GM15510 (cell line): ENCODE data around the gene MAX.

Experiments
- POLR2A ChIP-seq: IDR thresholded peaks from 3 replicates; pipeline ENCODE4 v1.6.1; 2011; ENCODE audit warnings: borderline replicate concordance; ENCODE audit not compliant: insufficient read length; ENCODE audit errors: extremely low read depth

MAX gene

GRCh38 chr14:65102441-65103149 is at the start of gene MAX:
Gene MAX, minus strand, starts transcription at chr14:65102517. Its CDS starts 178 bp downstream, at chr14:65102339.
- peak; percentile 68 for TF ChIP-seq POLR2A

DNA sequence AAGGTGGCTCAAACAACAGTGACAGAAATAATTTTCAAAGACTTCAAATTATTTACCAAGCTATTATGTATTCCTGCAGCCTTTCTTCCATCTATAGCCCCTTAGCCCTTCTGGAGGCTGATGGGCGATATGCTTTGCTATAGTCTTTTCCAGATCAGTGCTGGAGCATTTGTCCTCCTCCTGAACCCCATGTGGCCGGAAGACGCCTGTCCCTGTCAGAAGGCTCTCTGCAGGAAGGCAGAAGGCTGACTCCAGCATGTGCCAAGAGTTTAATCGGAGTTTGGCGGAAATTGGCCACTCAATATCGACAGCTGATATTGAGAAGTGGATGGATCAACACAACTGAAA is 49.3 kb upstream of the MAX start:
- no peak for TF ChIP-seq POLR2A

DNA sequence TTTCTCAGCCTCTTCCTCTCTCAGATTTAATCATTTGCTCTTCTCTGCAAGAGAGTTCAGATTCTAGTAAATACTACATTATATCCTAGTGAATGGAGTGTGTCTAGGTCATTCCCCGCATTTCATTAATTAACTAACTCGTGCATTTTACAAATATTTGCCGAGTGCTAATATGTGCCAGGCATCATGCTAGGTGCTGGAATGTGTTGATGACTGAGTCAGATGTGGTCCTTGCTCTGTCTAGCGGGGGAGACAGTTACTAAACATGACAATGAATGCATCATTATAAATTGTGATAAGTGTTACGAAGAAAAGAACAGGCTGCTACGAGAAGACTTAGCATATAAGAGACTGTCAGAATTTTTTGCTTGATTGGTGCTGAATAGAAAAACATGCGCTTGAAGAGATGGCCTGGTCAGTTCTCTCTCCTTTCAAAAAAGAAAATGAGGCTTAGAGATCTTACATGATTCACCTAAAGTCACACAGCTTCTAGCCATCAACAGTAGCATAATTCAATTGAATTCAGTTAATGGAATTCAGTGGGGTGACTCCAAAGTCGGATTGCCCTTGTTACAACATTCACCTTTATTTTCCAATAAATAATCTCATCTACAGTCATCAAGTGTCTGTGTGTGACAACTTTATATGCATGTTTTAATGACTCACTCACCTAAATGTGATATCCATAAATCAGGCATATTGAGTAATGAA is 48.7 kb upstream of the MAX start:
- no peak for TF ChIP-seq POLR2A

- no peak for TF ChIP-seq POLR2A
Measured at GRCh38 chr14:65149116-65149515, 46.8 kb upstream of the MAX start.

DNA sequence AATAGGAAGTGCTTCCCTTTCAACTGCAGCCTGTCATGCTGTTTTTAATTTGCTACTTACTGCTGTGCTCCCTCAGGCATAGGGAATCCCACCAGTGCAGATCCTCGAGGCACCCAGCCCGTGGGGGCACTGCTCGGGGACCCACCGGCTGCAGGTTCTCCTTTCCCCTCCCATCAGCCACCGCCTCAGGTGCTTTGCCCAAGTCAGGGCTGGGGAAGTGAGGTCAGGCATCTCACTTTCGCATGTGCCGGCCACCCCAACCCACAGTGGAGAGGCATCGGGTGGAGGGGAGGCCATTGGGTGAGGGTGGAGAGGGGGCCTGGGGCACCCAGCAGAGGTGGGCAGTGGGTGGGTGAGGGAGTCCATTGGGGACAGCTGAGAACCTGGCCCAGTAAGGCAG is 41.9 kb upstream of the MAX start:
- TF ChIP-seq POLR2A = no peak

GRCh38 chr14:65142914-65143625 is 40.8 kb upstream of the MAX start:
- TF ChIP-seq POLR2A = no peak

- TF ChIP-seq POLR2A = no peak
Measured at GRCh38 chr14:65142429-65142828, 40.1 kb upstream of the MAX start.

DNA sequence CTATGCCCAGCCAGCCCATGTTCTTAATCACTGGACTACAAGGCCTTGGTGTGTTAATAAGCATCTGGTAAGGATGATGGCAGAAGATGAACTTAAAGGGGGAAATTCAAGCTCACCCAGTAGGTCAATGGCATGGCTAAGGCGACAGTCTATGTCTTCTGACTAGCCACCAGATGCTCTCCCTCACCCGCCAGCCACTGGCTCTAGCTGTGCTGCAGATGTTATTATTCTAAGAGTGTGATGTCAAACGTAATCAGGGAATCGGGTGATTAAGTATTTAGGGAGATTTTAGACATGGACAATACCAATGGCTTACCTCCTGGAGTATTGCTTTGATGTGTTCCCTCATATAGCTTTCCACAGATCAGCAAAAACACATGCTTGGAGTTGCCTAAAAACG is 39.2 kb upstream of the MAX start:
- TF ChIP-seq POLR2A = no peak

- no peak for TF ChIP-seq POLR2A
Measured at GRCh38 chr14:65137648-65138307, 35.5 kb upstream of the MAX start.

- no peak for TF ChIP-seq POLR2A
Measured at GRCh38 chr14:65134651-65135579, 32.6 kb upstream of the MAX start.

DNA sequence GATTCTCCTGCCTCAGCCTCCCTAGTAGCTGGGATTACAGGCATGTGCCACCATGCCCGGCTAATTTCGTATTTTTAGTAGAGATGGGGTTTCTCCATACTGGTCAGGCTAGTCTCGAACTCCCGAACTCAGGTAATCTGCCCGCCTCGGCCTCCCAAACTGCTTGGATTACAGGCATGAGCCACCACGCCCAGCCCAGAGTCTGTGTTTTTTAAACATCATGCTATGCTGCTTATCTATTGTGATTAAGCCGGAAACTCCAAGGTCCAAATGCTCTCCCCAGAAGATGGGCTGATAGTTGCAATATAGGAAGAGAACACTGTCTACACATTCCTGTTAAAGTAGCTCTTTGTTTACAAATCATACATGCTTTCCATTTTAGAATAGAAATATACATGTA is 30.5 kb upstream of the MAX start:
- no peak for TF ChIP-seq POLR2A

DNA sequence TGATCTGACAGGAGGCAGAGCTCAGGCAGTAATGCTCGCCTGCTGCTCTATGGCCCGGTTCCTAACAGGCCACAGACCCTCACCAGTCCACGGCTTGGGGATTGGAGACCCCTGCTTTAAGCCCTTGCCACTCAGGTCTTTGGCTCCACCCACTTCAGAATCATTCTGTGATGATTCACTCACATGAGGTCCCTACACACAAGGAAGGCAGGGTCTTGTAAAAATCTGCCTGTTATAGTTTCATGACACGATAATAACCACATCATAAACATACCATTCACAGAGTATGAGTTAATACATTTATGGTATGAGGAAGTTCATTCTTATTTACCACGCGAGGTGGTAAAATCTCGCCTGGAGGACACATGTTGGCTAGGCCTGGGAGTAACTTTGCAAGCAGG is 29.0 kb upstream of the MAX start:
- no peak for TF ChIP-seq POLR2A

DNA sequence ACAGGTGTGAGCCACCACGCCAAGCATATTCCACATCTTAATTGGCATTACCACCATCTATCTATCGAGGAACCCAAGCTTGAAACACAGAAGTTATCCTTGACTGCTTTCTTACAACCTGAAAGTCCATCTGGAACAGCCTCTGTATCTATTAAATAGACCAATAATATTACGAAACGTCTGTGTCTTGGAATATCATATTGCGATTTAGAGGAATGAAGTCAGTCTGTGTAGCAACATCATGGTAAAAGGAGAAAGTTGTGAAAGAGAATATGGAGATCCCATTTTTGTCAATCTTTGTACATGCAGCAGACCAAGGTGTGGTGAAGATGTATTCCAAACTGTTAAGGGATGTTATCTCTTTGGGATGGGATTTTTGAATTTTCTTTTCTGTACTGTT is 25.8 kb upstream of the MAX start:
- TF ChIP-seq POLR2A = no peak

- no peak for TF ChIP-seq POLR2A
Measured at GRCh38 chr14:65117769-65118745, 15.7 kb upstream of the MAX start.

GRCh38 chr14:65115615-65116014 is 13.3 kb upstream of the MAX start:
- TF ChIP-seq POLR2A = no peak
